ENCODE measurements around the gene CD47. TPM values are rescaled to one million over a fixed set of nuclear protein-coding genes. Genes with fewer than 3 reads are reported as not detected.

The CD47 gene
- total and polyA plus RNA-seq, 2 donors (not counting 1 experiment from before 2014, with no cell fraction given), result 86.4 to 259 TPM

GRCh38 chr3:108008931-108009639, 81.7 kb downstream of the CD47 start:
- ChIA-PET CTCF (no interaction called here), POLR2A (no interaction called here)
- Mint-ChIP-seq H3K9me3 (ENCODE audit: insufficient read depth) (no peaks in the 10 kb centered on the region), H3K4me3 (no peak overlapping the region), H3K27ac (no peak overlapping the region), H3K27me3 (peaks cover 7% of the 10 kb centered on the region), H3K4me1 (peaks cover 41% of the 10 kb centered on the region)
- WGBS (ENCODE audit: insufficient coverage), result no CpG with 5 or more reads among the region's 3 CpGs
- no peak for TF ChIP-seq CTCF (IDR thresholded peaks at IDR 0.05)
- intact Hi-C loops (cut with micrococcal nuclease), result no loop called here
- Histone ChIP-seq H3K9me3 (ENCODE audit: control extremely low read depth in 1 of 3, control insufficient read depth in 2 of 3, insufficient read depth in 1 of 3, low read length in 2 of 3) (no peaks in the 10 kb centered on the region), H3K27ac (ENCODE audit: low read length in 2 of 2) (no peak overlapping the region), H3K4me3 (ENCODE audit: control extremely low read depth in 1 of 5, extremely low read depth in 1 of 5, insufficient read depth in 1 of 5, low read depth in 2 of 5, low read length in 4 of 5) (no peak overlapping the region), H3K4me1 (ENCODE audit: control insufficient read depth in 2 of 2, insufficient read depth in 2 of 2, low read length in 2 of 2) (peaks cover 30 to 31% of the 10 kb centered on the region in 2 donors), H3K79me2 (ENCODE audit: control insufficient read depth, insufficient read depth, low read length) (no peaks in the 10 kb centered on the region), H4K20me1 (ENCODE audit: control insufficient read depth, insufficient read depth, low read length, poor library complexity, severe bottlenecking) (no peaks in the 10 kb centered on the region), H3K36me3 (replicated peaks in 1 of 2; ENCODE audit: control extremely low read depth in 1 of 2, control insufficient read depth in 1 of 2, extremely low read depth in 1 of 2, insufficient read depth in 2 of 2, low read length in 1 of 2) (no peaks in the 10 kb centered on the region), H3K9ac (ENCODE audit: low read length) (no peak overlapping the region), H3K27me3 (replicated peaks in 1 of 4; ENCODE audit: control extremely low read depth in 1 of 4, control insufficient read depth in 3 of 4, insufficient read depth in 4 of 4, low read length in 3 of 4) (no peaks in the 10 kb centered on the region), H3K4me2 (replicated peaks; ENCODE audit: low read depth, low read length, poor library complexity, severe bottlenecking) (no peak overlapping the region), H2AFZ (ENCODE audit: insufficient read depth, low read depth, low read length, poor library complexity, severe bottlenecking) (no peak overlapping the region)
- no peak for DNase-seq
- peak; percentile 28 for ATAC-seq (ENCODE audit: low read depth)

DNA sequence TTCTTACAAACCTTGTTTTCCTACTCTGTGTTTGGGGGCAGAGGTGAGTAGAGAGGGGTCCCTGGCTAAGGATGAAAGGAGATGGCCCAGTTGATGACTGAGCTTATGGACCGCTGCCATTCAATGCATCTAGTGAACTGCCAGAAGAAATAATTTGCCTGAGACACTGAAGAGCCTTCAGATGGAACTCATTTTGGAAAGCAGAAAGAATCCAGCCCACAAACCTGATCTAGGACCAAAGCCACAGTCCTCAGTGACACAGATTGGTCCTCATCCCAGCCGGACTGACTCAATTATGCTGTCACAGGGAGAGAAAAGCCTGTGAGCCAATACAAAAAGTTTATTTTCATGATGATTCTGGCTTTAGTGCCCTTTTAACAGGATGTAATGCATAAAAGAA, 82.7 kb downstream of the CD47 start:
- Mint-ChIP-seq H3K4me3 (no peak overlapping the region), H3K4me1 (peaks cover 41% of the 10 kb centered on the region), H3K27me3 (peaks cover 3% of the 10 kb centered on the region), H3K9me3 (ENCODE audit: insufficient read depth) (no peaks in the 10 kb centered on the region), H3K27ac (no peak overlapping the region)
- TF ChIP-seq EZH2 (IDR thresholded peaks at IDR 0.05; ENCODE audit: borderline replicate concordance, insufficient read depth, low read depth, low read length, poor library complexity, severe bottlenecking), result no peak
- no peak for TF ChIP-seq CTCF (IDR thresholded peaks at IDR 0.05)
- Histone ChIP-seq H3K79me2 (ENCODE audit: control insufficient read depth, insufficient read depth, low read length) (no peaks in the 10 kb centered on the region), H3K4me3 (ENCODE audit: control extremely low read depth in 1 of 5, extremely low read depth in 1 of 5, insufficient read depth in 1 of 5, low read depth in 2 of 5, low read length in 4 of 5) (no peak overlapping the region), H3K9me3 (ENCODE audit: control extremely low read depth in 1 of 3, control insufficient read depth in 2 of 3, insufficient read depth in 1 of 3, low read length in 2 of 3) (no peaks in the 10 kb centered on the region), H3K27ac (ENCODE audit: low read length in 2 of 2) (no peak overlapping the region), H3K4me2 (replicated peaks; ENCODE audit: low read depth, low read length, poor library complexity, severe bottlenecking) (no peak overlapping the region), H2AFZ (ENCODE audit: insufficient read depth, low read depth, low read length, poor library complexity, severe bottlenecking) (no peak overlapping the region), H3K9ac (ENCODE audit: low read length) (no peak overlapping the region), H4K20me1 (ENCODE audit: control insufficient read depth, insufficient read depth, low read length, poor library complexity, severe bottlenecking) (no peaks in the 10 kb centered on the region), H3K27me3 (replicated peaks in 1 of 4; ENCODE audit: control extremely low read depth in 1 of 4, control insufficient read depth in 3 of 4, insufficient read depth in 4 of 4, low read length in 3 of 4) (peaks cover 0 to 3% (median 0%) of the 10 kb centered on the region in 4 experiments), H3K4me1 (ENCODE audit: control insufficient read depth in 2 of 2, insufficient read depth in 2 of 2, low read length in 2 of 2) (peaks cover 32% of the 10 kb centered on the region in 2 donors), H3K36me3 (replicated peaks in 1 of 2; ENCODE audit: control extremely low read depth in 1 of 2, control insufficient read depth in 1 of 2, extremely low read depth in 1 of 2, insufficient read depth in 2 of 2, low read length in 1 of 2) (no peaks in the 10 kb centered on the region)
- WGBS (ENCODE audit: insufficient coverage), result 100% methylated on average over 1 of the region's 2 CpGs
- DNase-seq (no peak), ATAC-seq (ENCODE audit: low read depth) (no peak)
- ChIA-PET CTCF (interaction anchor here (1.6 kb wide), 1 partner anchor 37 kb away, joined by 3 read pairs; no protein-coding TSS in a partner anchor), POLR2A (no interaction called here)
- intact Hi-C loops (cut with micrococcal nuclease), result no loop called here
